H9 (cell line): ENCODE results near the gene ZNF106. TPM values are rescaled to one million over a fixed set of nuclear protein-coding genes. Genes with fewer than 3 reads are reported as not detected.

Experiments
- DNase-seq: peaks from one replicate; pipeline ENCODE4 v3.0.0-alpha.2; 2017
- H2AFZ ChIP-seq: one replicate; pipeline ENCODE4 v1.6.1; 2013; ENCODE audit warnings: mild to moderate bottlenecking, low read length, control low read depth, moderate library complexity
- H2AK5ac ChIP-seq: 2 replicates; pipeline ENCODE4 v1.6.1; 2013; ENCODE audit warnings: low read length, control low read depth, mixed read lengths; ENCODE audit not compliant: insufficient read length
- H2BK120ac ChIP-seq: one replicate; pipeline ENCODE4 v1.6.1; 2013; ENCODE audit warnings: low read depth, mild to moderate bottlenecking, low read length, control low read depth, inconsistent platforms; ENCODE audit not compliant: poor library complexity, severe bottlenecking
- H2BK12ac ChIP-seq: 2 replicates; pipeline ENCODE4 v1.6.1; 2013; ENCODE audit warnings: low read length, control low read depth, mixed read lengths, low read depth; ENCODE audit not compliant: insufficient read length
- H2BK15ac ChIP-seq: 2 replicates; pipeline ENCODE4 v1.6.1; 2013; ENCODE audit warnings: low read depth, low read length, control low read depth
- H2BK20ac ChIP-seq: one replicate; pipeline ENCODE4 v1.6.1; 2013; ENCODE audit warnings: low read depth, mild to moderate bottlenecking, low read length, control low read depth, inconsistent platforms; ENCODE audit not compliant: poor library complexity, severe bottlenecking
- H2BK5ac ChIP-seq: 2 replicates; pipeline ENCODE4 v1.6.1; 2013; ENCODE audit warnings: low read length, control low read depth, mixed read lengths; ENCODE audit not compliant: insufficient read length
- H3K14ac ChIP-seq: 2 replicates; pipeline ENCODE4 v1.6.1; 2013; ENCODE audit warnings: low read length, control low read depth; ENCODE audit not compliant: insufficient read depth
- H3K18ac ChIP-seq: 2 replicates; pipeline ENCODE4 v1.6.1; 2013; ENCODE audit warnings: low read depth, mild to moderate bottlenecking, mixed read lengths, low read length, control low read depth; ENCODE audit not compliant: insufficient read length
- H3K23ac ChIP-seq: 2 replicates; pipeline ENCODE4 v1.6.1; 2013; ENCODE audit warnings: low read length, control low read depth, mixed read lengths, low read depth; ENCODE audit not compliant: insufficient read length
- H3K23me2 ChIP-seq: 2 replicates; pipeline ENCODE4 v1.6.1; 2013; ENCODE audit warnings: low read depth, mild to moderate bottlenecking, mixed read lengths, low read length, control low read depth; ENCODE audit not compliant: insufficient read length, poor library complexity, severe bottlenecking
- H3K27ac ChIP-seq: 2 replicates; pipeline ENCODE4 v1.5.1; 2013; ENCODE audit warnings: low read length, control low read depth, mixed read lengths, low read depth; ENCODE audit not compliant: insufficient read length
- H3K27me3 ChIP-seq: 2 replicates; pipeline ENCODE4 v1.6.1; 2013; ENCODE audit warnings: low read length, control low read depth, inconsistent platforms; ENCODE audit not compliant: insufficient read depth
- H3K4ac ChIP-seq: 2 replicates; pipeline ENCODE4 v1.6.1; 2013; ENCODE audit warnings: low read depth, mild to moderate bottlenecking, control low read depth, inconsistent platforms, low read length, moderate library complexity
- H3K4me1 ChIP-seq: 2 replicates; pipeline ENCODE4 v1.6.1; 2013; ENCODE audit warnings: low read length, control low read depth, inconsistent platforms; ENCODE audit not compliant: insufficient read depth
- H3K4me2 ChIP-seq: 2 replicates; pipeline ENCODE4 v1.6.1; 2013; ENCODE audit warnings: low read length, control low read depth, mixed read lengths; ENCODE audit not compliant: insufficient read length, insufficient read depth
- H3K56ac ChIP-seq: 2 replicates; pipeline ENCODE4 v1.6.1; 2013; ENCODE audit warnings: low read depth, mild to moderate bottlenecking, mixed read lengths, low read length, control low read depth; ENCODE audit not compliant: insufficient read length
- H3K79me1 ChIP-seq: 2 replicates; pipeline ENCODE4 v1.6.1; 2013; ENCODE audit warnings: low read depth, mild to moderate bottlenecking, moderate library complexity, low read length, control low read depth, inconsistent platforms; ENCODE audit not compliant: insufficient read depth, poor library complexity, severe bottlenecking
- H3K79me2 ChIP-seq: 2 replicates; pipeline ENCODE4 v1.6.1; 2013; ENCODE audit warnings: low read length, control low read depth, inconsistent platforms; ENCODE audit not compliant: insufficient read depth
- H3K9ac ChIP-seq: 2 replicates; pipeline ENCODE4 v1.6.1; 2013; ENCODE audit warnings: low read length, control low read depth, mixed read lengths; ENCODE audit not compliant: insufficient read length; ENCODE audit errors: extremely low read depth
- H3K9me3 ChIP-seq: one replicate; pipeline ENCODE4 v1.6.1; 2013; ENCODE audit warnings: low read depth, low read length, inconsistent platforms; ENCODE audit not compliant: control insufficient read depth
- H3T11ph ChIP-seq: one replicate; pipeline ENCODE4 v1.6.1; 2013; ENCODE audit warnings: mild to moderate bottlenecking, low read length, control low read depth, inconsistent platforms
- H4K20me1 ChIP-seq: one replicate; pipeline ENCODE4 v1.6.1; 2013; ENCODE audit not compliant: control insufficient read depth, insufficient read length, insufficient read depth
- H4K5ac ChIP-seq: 2 replicates; pipeline ENCODE4 v1.6.1; 2013; ENCODE audit warnings: low read depth, mild to moderate bottlenecking, mixed read lengths, low read length, control low read depth; ENCODE audit not compliant: insufficient read length
- H4K8ac ChIP-seq: replicated peaks from 2 replicates; pipeline ENCODE4 v1.6.1; 2013; ENCODE audit warnings: low read length, control low read depth, mixed read lengths, low read depth; ENCODE audit not compliant: insufficient read length
- H4K91ac ChIP-seq: 2 replicates; pipeline ENCODE4 v1.6.1; 2013; ENCODE audit warnings: low read depth, mild to moderate bottlenecking, moderate library complexity, mixed read lengths, low read length, control low read depth; ENCODE audit not compliant: insufficient read length
- H3K27ac Mint-ChIP-seq, 3 experiments: 2 replicates in 2 of 3; 3 replicates in 1 of 3; pipeline ENCODE4 v1.8.0; 2020 to 2021; ENCODE audit warnings: mixed read lengths in 3 of 3, mild to moderate bottlenecking in 1 of 3, moderate library complexity in 1 of 3
- H3K27me3 Mint-ChIP-seq: 2 replicates; pipeline ENCODE4 v1.8.0; 2021; ENCODE audit warnings: low read depth, mild to moderate bottlenecking, moderate library complexity, mixed read lengths
- H3K36me3 Mint-ChIP-seq, 3 experiments: 2 replicates in 2 of 3; 3 replicates in 1 of 3; pipeline ENCODE4 v1.8.0; 2020 to 2021; ENCODE audit warnings: low read depth in 3 of 3, mixed read lengths in 3 of 3; ENCODE audit not compliant: insufficient read depth in 1 of 3
- H3K4me1 Mint-ChIP-seq, 2 experiments: 2 replicates each; pipeline ENCODE4 v1.8.0; 2020; ENCODE audit warnings: mixed read lengths in 2 of 2
- H3K4me3 Mint-ChIP-seq, 2 experiments: 2 replicates in 1 of 2; 3 replicates in 1 of 2; pipeline ENCODE4 v1.8.0; 2020 to 2021; ENCODE audit warnings: mild to moderate bottlenecking in 2 of 2, mixed read lengths in 2 of 2, moderate library complexity in 1 of 2
- H3K9me3 Mint-ChIP-seq, 2 experiments: 2 replicates in 1 of 2; 3 replicates in 1 of 2; pipeline ENCODE4 v1.8.0; 2020; ENCODE audit warnings: mild to moderate bottlenecking in 2 of 2, mixed read lengths in 2 of 2, moderate library complexity in 1 of 2
- WGBS: extraction: QIAGEN DNeasy Blood & Tissue Kit; methylation state at CpG from one replicate; pipeline ENCODE4 v1.1.7; 2013; ENCODE audit warnings: missing lambda C conversion rate, low lambda C conversion rate, mixed read lengths; ENCODE audit not compliant: insufficient read length; ENCODE audit errors: extremely low coverage; 5-methylcytosine and 5-hydroxymethylcytosine counted together
- total RNA-seq: library from RNA; stranded (reverse); gene quantifications from 2 replicates; pipeline ENCODE4 v1.2.1, GENCODE V29; 2021
- TF ChIP-seq, protein P1 (sequence below): fragments of 200-600 bp; sonication (generic); conservative IDR thresholded peaks from 3 replicates; pipeline ENCODE4 v1.8.0; 2021; ENCODE audit warnings: antibody characterized with exemption, mild to moderate bottlenecking

ZNF106 gene
- total RNA-seq, 1 experiment from 2014 or later: 55.0 TPM

- no peak overlapping the region for H2BK20ac ChIP-seq
- no peaks in the 10 kb centered on the region for H3K79me2 ChIP-seq
- H3K4ac ChIP-seq: no peak overlapping the region
- H3K9me3 Mint-ChIP-seq: no peaks in the 10 kb centered on the region
- peaks cover 0 to 3% of the 10 kb centered on the region in 2 experiments; a peak in 1 of 4 replicates for H3K4me1 Mint-ChIP-seq
- no peak overlapping the region for H3K4me3 Mint-ChIP-seq
- H4K91ac ChIP-seq: no peak overlapping the region
- no peaks in the 10 kb centered on the region for H3K27me3 Mint-ChIP-seq
- DNase-seq: no peak
- H2AFZ ChIP-seq: no peak overlapping the region
- no peak overlapping the region for H2BK12ac ChIP-seq
- H3K23me2 ChIP-seq: no peaks in the 10 kb centered on the region
- no peak overlapping the region for H4K8ac ChIP-seq
- no peak overlapping the region for H3K9ac ChIP-seq
- no peaks in the 10 kb centered on the region for H3K79me1 ChIP-seq
- no peak overlapping the region for H2BK5ac ChIP-seq
- no peak overlapping the region for H3K14ac ChIP-seq
- peaks cover 0 to 6% (median 5%) of the 10 kb centered on the region in 3 experiments; a peak in 5 of 7 replicates for H3K36me3 Mint-ChIP-seq
- no peak overlapping the region for H3K4me2 ChIP-seq
- H3T11ph ChIP-seq: no peak overlapping the region
- no peaks in the 10 kb centered on the region; the same call in 1 of the 2 replicates for H3K4me1 ChIP-seq
- WGBS: no CpG with 5 or more reads among the region's 2 CpGs
- no peak overlapping the region for H2AK5ac ChIP-seq
- H4K20me1 ChIP-seq: no peaks in the 10 kb centered on the region
- no peak overlapping the region for H3K23ac ChIP-seq
- no peak overlapping the region for H3K27ac ChIP-seq
- H3K56ac ChIP-seq: no peak overlapping the region
- TF ChIP-seq, protein P1, sequence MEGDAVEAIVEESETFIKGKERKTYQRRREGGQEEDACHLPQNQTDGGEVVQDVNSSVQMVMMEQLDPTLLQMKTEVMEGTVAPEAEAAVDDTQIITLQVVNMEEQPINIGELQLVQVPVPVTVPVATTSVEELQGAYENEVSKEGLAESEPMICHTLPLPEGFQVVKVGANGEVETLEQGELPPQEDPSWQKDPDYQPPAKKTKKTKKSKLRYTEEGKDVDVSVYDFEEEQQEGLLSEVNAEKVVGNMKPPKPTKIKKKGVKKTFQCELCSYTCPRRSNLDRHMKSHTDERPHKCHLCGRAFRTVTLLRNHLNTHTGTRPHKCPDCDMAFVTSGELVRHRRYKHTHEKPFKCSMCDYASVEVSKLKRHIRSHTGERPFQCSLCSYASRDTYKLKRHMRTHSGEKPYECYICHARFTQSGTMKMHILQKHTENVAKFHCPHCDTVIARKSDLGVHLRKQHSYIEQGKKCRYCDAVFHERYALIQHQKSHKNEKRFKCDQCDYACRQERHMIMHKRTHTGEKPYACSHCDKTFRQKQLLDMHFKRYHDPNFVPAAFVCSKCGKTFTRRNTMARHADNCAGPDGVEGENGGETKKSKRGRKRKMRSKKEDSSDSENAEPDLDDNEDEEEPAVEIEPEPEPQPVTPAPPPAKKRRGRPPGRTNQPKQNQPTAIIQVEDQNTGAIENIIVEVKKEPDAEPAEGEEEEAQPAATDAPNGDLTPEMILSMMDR: no peak
- H3K27me3 ChIP-seq: no peaks in the 10 kb centered on the region
- no peak overlapping the region for H4K5ac ChIP-seq
- no peak overlapping the region for H2BK15ac ChIP-seq
- H3K27ac Mint-ChIP-seq: no peak overlapping the region
- no peak overlapping the region for H3K18ac ChIP-seq
- no peaks in the 10 kb centered on the region for H3K9me3 ChIP-seq
- H2BK120ac ChIP-seq: no peak overlapping the region
These were observed 16.1 kb downstream of the ZNF106 start for GRCh38 chr15:42474827-42475226.
